HepG2 (cell line): ENCODE results near the gene PNPLA1. TPM values are rescaled to one million over a fixed set of nuclear protein-coding genes. Genes with fewer than 3 reads are reported as not detected.

Experiments
- ATAC-seq: fragments of 200-7000 bp; cut with Tn5 transposase; 3 replicates; pipeline ENCODE4 v1.9.1; 2020; ENCODE audit warnings: mild to moderate bottlenecking, moderate library complexity
- BruUV-seq: library from RNA; stranded (reverse); fragments of 400-500 nt; replicated peaks from 2 replicates; lab custom pipeline; 2021; lab: Mats Ljungman, UMichigan
- CTCF ChIA-PET: fragments of 300-600 bp; formaldehyde crosslinking; extraction: SDS; loops from one replicate; lab custom pipeline; 2021; ENCODE audit warnings: low total read pairs, inconsistent platforms, low intra/inter-chr PET ratio; lab: Yijun Ruan, JAX
- POLR2A ChIA-PET: fragments of 350-600 bp; sonication (Branson Sonifier 250); formaldehyde crosslinking; loops from one replicate; lab custom pipeline; 2020; ENCODE audit warnings: antibody characterized with exemption, inconsistent platforms; lab: Yijun Ruan, JAX
- DNase-seq: peaks from one replicate; pipeline ENCODE4 v3.0.0-alpha.2; 2015; ENCODE audit warnings: low spot score
- FAIRE-seq: peaks from 3 replicates; lab custom pipeline; 2011; peaks lifted over from hg19 to GRCh38; lab: Jason Lieb, UNC
- H2AFZ ChIP-seq: one replicate; pipeline ENCODE4 v1.6.1; 2011; ENCODE audit warnings: low read length, inconsistent platforms
- H3K27ac ChIP-seq: fragments of 300-600 bp; 3 replicates; pipeline ENCODE4 v1.8.0; 2011; ENCODE audit warnings: mixed run types, mild to moderate bottlenecking, mixed read lengths, low read length, inconsistent platforms; ENCODE audit not compliant: insufficient read depth; ENCODE audit errors: extremely low read length
- H3K27me3 ChIP-seq, 2 experiments: fragments of 200-600 bp in 1 of 2; 2 replicates in 1 of 2; 3 replicates in 1 of 2; pipeline versions ENCODE4 v1.6.0 to v1.8.0; 2011; ENCODE audit warnings: low read length in 2 of 2, mild to moderate bottlenecking in 2 of 2, moderate library complexity in 2 of 2, inconsistent platforms in 1 of 2; ENCODE audit not compliant: insufficient read depth in 2 of 2, control insufficient read depth in 1 of 2
- H3K36me3 ChIP-seq, 2 experiments: fragments of 200-600 bp in 1 of 2; replicated peaks in 1 of 2; 2 replicates in 1 of 2; 3 replicates in 1 of 2; pipeline versions ENCODE4 v1.5.1 to v1.8.0; 2011; ENCODE audit warnings: low read length in 2 of 2, inconsistent platforms in 1 of 2; ENCODE audit not compliant: insufficient read depth in 2 of 2, control insufficient read depth in 1 of 2
- H3K4me1 ChIP-seq: 2 replicates; pipeline ENCODE4 v1.5.1; 2012; ENCODE audit warnings: low read length, inconsistent platforms; ENCODE audit not compliant: insufficient read depth
- H3K4me2 ChIP-seq: 2 replicates; pipeline ENCODE4 v1.6.0; 2011; ENCODE audit warnings: low read depth, low read length, inconsistent platforms
- H3K4me3 ChIP-seq, 3 experiments: fragments of 200-600 bp in 1 of 3; sonication (generic), shearing (Covaris generic) in 1 of 3; replicated peaks in 1 of 3; 2 replicates each; pipeline ENCODE4 v1.5.1; 2011 to 2016; ENCODE audit warnings: low read length in 3 of 3, inconsistent platforms in 2 of 3, low read depth in 2 of 3, mild to moderate bottlenecking in 2 of 3, control low read depth in 1 of 3, mixed read lengths in 1 of 3; ENCODE audit not compliant: insufficient read depth in 1 of 3
- H3K79me2 ChIP-seq: one replicate; pipeline ENCODE4 v1.6.1; 2011; ENCODE audit warnings: low read length, inconsistent platforms; ENCODE audit not compliant: insufficient read depth
- H3K9ac ChIP-seq: 2 replicates; pipeline ENCODE4 v1.6.0; 2011; ENCODE audit warnings: mild to moderate bottlenecking, low read depth, low read length, inconsistent platforms; ENCODE audit not compliant: insufficient read depth
- H3K9me3 ChIP-seq: 2 replicates; pipeline ENCODE4 v1.5.1; 2012; ENCODE audit warnings: mild to moderate bottlenecking, low read length
- H4K20me1 ChIP-seq: 2 replicates; pipeline ENCODE4 v1.6.0; 2011; ENCODE audit warnings: inconsistent platforms, mild to moderate bottlenecking, low read length, moderate library complexity; ENCODE audit not compliant: insufficient read depth
- ATF6 ChIP-seq: sonication (generic); formaldehyde crosslinking; conservative IDR thresholded peaks from 2 replicates; pipeline ENCODE4 v1.4.0; 2020; ENCODE audit warnings: missing genetic modification reagents
- FOXO4 ChIP-seq: sonication (generic); formaldehyde crosslinking; conservative IDR thresholded peaks from 2 replicates; pipeline ENCODE4 v1.8.1; 2023; ENCODE audit warnings: missing genetic modification reagents
- MAZ ChIP-seq, 2 experiments: sonication (generic) in 1 of 2; formaldehyde crosslinking in 1 of 2; IDR thresholded peaks; 2 replicates each; pipeline versions ENCODE4 v1.5.0 to v1.6.1; 2012 to 2020; ENCODE audit warnings: low read depth in 2 of 2, mild to moderate bottlenecking in 2 of 2, borderline replicate concordance in 1 of 2, improper control_type of control experiment in 1 of 2, low read length in 1 of 2, missing genetic modification reagents in 1 of 2, moderate library complexity in 1 of 2
- NCOR1 ChIP-seq: fragments of 200-600 bp; sonication (generic); IDR thresholded peaks from 2 replicates; pipeline ENCODE4 v1.7.0; 2017; ENCODE audit warnings: antibody characterized with exemption, low read length, borderline replicate concordance
- NFIC ChIP-seq: IDR thresholded peaks from 2 replicates; pipeline ENCODE4 v1.6.1; 2012; ENCODE audit warnings: mild to moderate bottlenecking, low read length, inconsistent platforms
- NR1H2 ChIP-seq: sonication (generic); formaldehyde crosslinking; IDR thresholded peaks from 2 replicates; pipeline ENCODE4 v1.8.1; 2022; ENCODE audit warnings: low read depth, missing genetic modification reagents, borderline replicate concordance
- POLR2AphosphoS2 ChIP-seq: IDR thresholded peaks from 2 replicates; pipeline ENCODE4 v1.6.1; 2011; ENCODE audit warnings: low read depth, low read length, improper control_type of control experiment
- RCOR2 ChIP-seq: IDR thresholded peaks from 2 replicates; pipeline ENCODE4 v1.6.1; 2016; ENCODE audit warnings: missing biosample characterization, missing genetic modification reagents
- RXRA ChIP-seq: sonication (generic); formaldehyde crosslinking; IDR thresholded peaks from 2 replicates; pipeline ENCODE4 v1.5.1; 2020; ENCODE audit warnings: missing genetic modification reagents
- ZBTB33 ChIP-seq: sonication (generic); formaldehyde crosslinking; IDR thresholded peaks from 2 replicates; pipeline ENCODE4 v1.4.0; 2020; ENCODE audit warnings: missing genetic modification reagents
- ZFP41 ChIP-seq: sonication (generic); formaldehyde crosslinking; IDR thresholded peaks from 2 replicates; pipeline ENCODE4 v1.4.0; 2020; ENCODE audit warnings: mild to moderate bottlenecking, missing genetic modification reagents, borderline replicate concordance
- ZNF256 ChIP-seq: sonication (generic); formaldehyde crosslinking; conservative IDR thresholded peaks from 2 replicates; pipeline ENCODE4 v1.4.0; 2020; ENCODE audit warnings: missing genetic modification reagents
- ZNF3 ChIP-seq: IDR thresholded peaks from 2 replicates; pipeline ENCODE4 v1.7.0; 2017; ENCODE audit warnings: inconsistent platforms
- ZNF543 ChIP-seq: sonication (generic); formaldehyde crosslinking; IDR thresholded peaks from 2 replicates; pipeline ENCODE4 v1.4.0; 2020; ENCODE audit warnings: mild to moderate bottlenecking, missing genetic modification reagents
- ZNF556 ChIP-seq: sonication (generic); formaldehyde crosslinking; IDR thresholded peaks from 2 replicates; pipeline ENCODE4 v1.4.0; 2020; ENCODE audit warnings: mild to moderate bottlenecking, missing genetic modification reagents, borderline replicate concordance
- ZNF775 ChIP-seq: sonication (generic); formaldehyde crosslinking; IDR thresholded peaks from 2 replicates; pipeline ENCODE4 v1.4.0; 2020; ENCODE audit warnings: missing genetic modification reagents, mild to moderate bottlenecking, moderate library complexity, borderline replicate concordance
- ZNF850 ChIP-seq: sonication (generic); formaldehyde crosslinking; conservative IDR thresholded peaks from 2 replicates; pipeline ENCODE4 v1.9.0; 2021; ENCODE audit warnings: mild to moderate bottlenecking, missing genetic modification reagents
- WGBS: methylation state at CpG from one replicate; pipeline ENCODE4 v1.1.6; 2017; ENCODE audit warnings: low lambda C conversion rate; 5-methylcytosine and 5-hydroxymethylcytosine counted together
- in situ Hi-C: cut with HindIII; loops from 2 replicates; pipeline ENCODE4 v1.10.0; 2017; ENCODE audit warnings: low pct_unique_long_range_greater_than_20kb; ENCODE audit not compliant: extremely low pct_ligation_motif_present
- intact Hi-C: fragments of 100-400 bp; cut with micrococcal nuclease; formaldehyde crosslinking; loops from one replicate; pipeline ENCODE4 v1.10.0; 2022; ENCODE audit not compliant: unreplicated experiment
- polyA plus RNA-seq, 8 experiments: library from polyadenylated mRNA; depleted of rRNA in 3 of 8; stranded (reverse) in 7 of 8; unstranded in 1 of 8; fragments of >200 nt; fragmentation: Illumina TruSeq in 4 of 8; extraction: Trizol in 4 of 8; gene quantifications; 2 replicates each; pipeline versions ENCODE4 v1.2.1 to v1.2.3, GENCODE V29; 2011 to 2016; ENCODE audit warnings: low read depth in 4 of 8, missing spikeins in 1 of 8, mixed read lengths in 1 of 8; ENCODE audit not compliant: insufficient read depth in 1 of 8
- total RNA-seq, 5 experiments: library from RNA; depleted of rRNA; stranded (reverse); fragments of >200 nt; fragmentation: Illumina TruSeq; extraction: Trizol; gene quantifications; 2 replicates each; pipeline ENCODE4 v1.2.3, GENCODE V29; 2016; ENCODE audit warnings: low read depth in 1 of 5
- TF ChIP-seq, protein P1 (sequence below): sonication (generic); formaldehyde crosslinking; IDR thresholded peaks from 2 replicates; pipeline ENCODE4 v1.4.0; 2020; ENCODE audit warnings: mild to moderate bottlenecking, missing genetic modification reagents
- TF ChIP-seq, protein P2 (sequence below): sonication (generic); formaldehyde crosslinking; IDR thresholded peaks from 2 replicates; pipeline ENCODE4 v1.4.0; 2020; ENCODE audit warnings: missing genetic modification reagents

Gene PNPLA1
- total and polyA plus RNA-seq, 2 of the 13 experiments (the other 11 are each of a cell fraction or from before 2014, with no cell fraction given): not detected

- H3K4me2 ChIP-seq: no peak overlapping the region
- no TSS peak for BruUV-seq
- H3K27me3 ChIP-seq: no peaks in the 10 kb centered on the region
- H3K36me3 ChIP-seq: no peaks in the 10 kb centered on the region
- no peak overlapping the region for H3K4me3 ChIP-seq
- no peak for FAIRE-seq
- peaks cover 35% of the 10 kb centered on the region for H3K4me1 ChIP-seq
- POLR2A ChIA-PET: interaction anchor here (1.0 kb wide), 1 partner anchor 42 kb away, joined by 3 read pairs; no protein-coding TSS in a partner anchor
- peak; percentile 34 for DNase-seq
- no peaks in the 10 kb centered on the region for H3K79me2 ChIP-seq
- in situ Hi-C loops (no loop called here), intact Hi-C loops (loop anchor here (1.0 kb wide), 1 partner anchor 32 kb away; no protein-coding TSS in a partner anchor)
- H3K27ac ChIP-seq: no peak overlapping the region
- H4K20me1 ChIP-seq: no peaks in the 10 kb centered on the region
- H3K9me3 ChIP-seq: no peaks in the 10 kb centered on the region
- 6% methylated on average over 1 of the region's 1 CpG for WGBS
- CTCF ChIA-PET: no interaction called here
- H3K9ac ChIP-seq: no peak overlapping the region
- H2AFZ ChIP-seq: no peak overlapping the region
- TF ChIP-seq FOXO4 (CRISPR knock-in tag): no peak
- TF ChIP-seq, protein P1, sequence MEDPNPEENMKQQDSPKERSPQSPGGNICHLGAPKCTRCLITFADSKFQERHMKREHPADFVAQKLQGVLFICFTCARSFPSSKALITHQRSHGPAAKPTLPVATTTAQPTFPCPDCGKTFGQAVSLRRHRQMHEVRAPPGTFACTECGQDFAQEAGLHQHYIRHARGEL (CRISPR knock-in tag): no peak
- TF ChIP-seq RCOR2: no peak
- no peak for TF ChIP-seq ZNF3
- no peak for TF ChIP-seq ZBTB33 (CRISPR knock-in tag)
- TF ChIP-seq ATF6 (CRISPR knock-in tag): no peak
- TF ChIP-seq NFIC: no peak
- TF ChIP-seq ZNF256 (CRISPR knock-in tag): no peak
- no peak for TF ChIP-seq ZNF556
- no peak for TF ChIP-seq ZNF775 (CRISPR knock-in tag)
- TF ChIP-seq MAZ (IDR thresholded peaks at IDR 0.05; ENCODE audit: borderline replicate concordance, low read depth, low read length): no peak
- no peak for TF ChIP-seq MAZ (CRISPR knock-in tag; IDR thresholded peaks at IDR 0.05; ENCODE audit: low read depth)
- TF ChIP-seq RXRA (CRISPR knock-in tag): no peak
- TF ChIP-seq NR1H2 (CRISPR knock-in tag): no peak
- TF ChIP-seq ZNF543: no peak
- no peak for TF ChIP-seq NCOR1
- no peak for TF ChIP-seq ZFP41
- TF ChIP-seq, protein P2, sequence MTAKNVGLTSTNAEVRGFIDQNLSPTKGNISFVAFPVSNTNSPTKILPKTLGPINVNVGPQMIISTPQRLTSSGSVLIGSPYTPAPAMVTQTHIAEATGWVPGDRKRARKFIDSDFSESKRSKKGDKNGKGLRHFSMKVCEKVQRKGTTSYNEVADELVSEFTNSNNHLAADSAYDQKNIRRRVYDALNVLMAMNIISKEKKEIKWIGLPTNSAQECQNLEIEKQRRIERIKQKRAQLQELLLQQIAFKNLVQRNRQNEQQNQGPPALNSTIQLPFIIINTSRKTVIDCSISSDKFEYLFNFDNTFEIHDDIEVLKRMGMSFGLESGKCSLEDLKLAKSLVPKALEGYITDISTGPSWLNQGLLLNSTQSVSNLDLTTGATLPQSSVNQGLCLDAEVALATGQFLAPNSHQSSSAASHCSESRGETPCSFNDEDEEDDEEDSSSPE (CRISPR knock-in tag): no peak
- TF ChIP-seq POLR2AphosphoS2: no peak
- no peak for TF ChIP-seq ZNF850 (CRISPR knock-in tag)
- TF ChIP-seq, all 625 proteins: peak for 0
- peak; percentile 15; the same call in 2 of the 3 replicates for ATAC-seq
Observed at GRCh38 chr6:36248980-36249379, 20.9 kb upstream of the PNPLA1 start.
